Stimulated activated CD4-positive, alpha-beta T cell treated with anti-CD3 and anti-CD28 coated beads, TNF-alpha, amount 100 ng/mL, for 1 hour (primary cell): Measurements from ENCODE around the gene MAP4K4.
"Not testable (repeated sequence)": the region's sequence is repeated elsewhere in the genome, so short reads cannot be mapped to it uniquely, and the experiment has no call there.

ENCODE experiments used
- DNase-seq, 3 donors: peaks; one replicate each; pipeline ENCODE4 v3.0.0-alpha.2; 2020; ENCODE audit warnings: low read depth in 3 of 3, low spot score in 1 of 3

MAP4K4 gene

GRCh38 chr2:101900375-101900774 lies 202.9 kb downstream of the MAP4K4 start:
- DNase-seq, result peak in 1 of 3 donors; percentile 8

DNA sequence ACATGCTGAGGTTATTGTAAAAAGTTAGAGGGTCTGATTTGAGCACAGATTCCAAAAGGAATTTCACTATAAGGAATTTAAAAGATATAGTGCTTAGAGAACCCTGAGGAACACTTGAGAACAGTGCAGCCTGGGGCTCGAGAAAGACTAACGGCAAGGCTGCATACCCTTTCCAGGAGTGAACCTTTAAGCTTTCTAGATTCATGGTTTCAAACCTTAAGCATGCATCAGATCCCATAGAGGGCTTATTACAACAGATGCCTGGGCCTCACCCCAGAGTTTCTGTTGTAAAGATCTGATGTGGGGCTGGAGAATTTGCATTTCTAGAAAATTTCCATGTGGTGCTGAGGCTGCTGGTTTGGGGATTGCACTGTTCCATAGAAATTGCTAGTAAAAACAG lies 203.7 kb downstream of the MAP4K4 start:
- no peak for DNase-seq

GRCh38 chr2:101902169-101902568 lies 204.7 kb downstream of the MAP4K4 start:
- DNase-seq, result no peak

DNA sequence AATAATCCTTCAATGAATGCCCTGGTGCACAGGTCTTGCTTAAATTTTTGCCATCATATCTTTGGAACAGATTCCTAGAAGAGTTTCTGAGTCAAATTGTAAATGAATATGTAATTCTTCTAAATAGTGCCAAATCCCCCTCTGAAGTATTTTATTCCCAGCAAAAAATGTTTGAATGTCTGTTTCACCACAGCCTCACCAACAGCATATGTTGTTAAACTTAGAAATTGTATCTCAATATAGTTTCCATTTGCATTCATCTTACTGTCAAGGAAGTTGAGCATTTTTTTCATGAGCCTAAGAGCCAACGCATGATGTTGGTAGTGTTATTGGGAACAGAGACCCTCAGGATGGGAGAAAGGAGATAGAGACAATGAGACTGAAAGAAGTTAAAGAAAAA lies 207.4 kb downstream of the MAP4K4 start:
- no peak for DNase-seq

DNA sequence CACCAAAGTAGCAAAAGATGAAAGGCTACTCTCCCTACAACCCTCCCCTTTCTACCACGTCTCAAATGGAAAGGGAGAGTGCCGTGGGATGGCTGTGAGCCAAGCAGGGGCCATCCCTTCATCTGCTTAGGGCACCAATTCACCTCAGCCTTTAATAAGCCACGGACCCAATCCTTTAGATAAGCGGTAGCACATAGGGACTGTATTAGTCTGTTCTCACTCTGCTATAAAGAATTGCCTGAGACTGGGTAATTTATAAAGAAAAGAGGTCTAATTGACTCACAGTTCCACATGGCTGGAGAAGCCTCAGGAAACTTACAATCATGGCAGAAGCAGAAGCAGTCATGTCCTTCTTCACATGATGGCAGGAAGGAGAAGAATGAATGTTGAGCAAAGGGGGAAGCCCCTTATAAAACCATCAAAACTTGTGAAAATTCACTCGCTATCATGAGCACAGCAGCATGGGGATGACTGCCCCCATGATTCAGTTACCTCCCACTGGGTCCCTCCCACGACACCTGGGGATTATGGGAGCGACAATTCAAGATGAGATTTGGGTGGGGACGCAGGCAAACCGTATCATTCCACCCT lies 208.3 kb downstream of the MAP4K4 start:
- DNase-seq, result no peak

GRCh38 chr2:101909760-101910159 lies 212.3 kb downstream of the MAP4K4 start:
- DNase-seq, result no peak

GRCh38 chr2:101912545-101912944 lies 215.0 kb downstream of the MAP4K4 start:
- no peak for DNase-seq

DNA sequence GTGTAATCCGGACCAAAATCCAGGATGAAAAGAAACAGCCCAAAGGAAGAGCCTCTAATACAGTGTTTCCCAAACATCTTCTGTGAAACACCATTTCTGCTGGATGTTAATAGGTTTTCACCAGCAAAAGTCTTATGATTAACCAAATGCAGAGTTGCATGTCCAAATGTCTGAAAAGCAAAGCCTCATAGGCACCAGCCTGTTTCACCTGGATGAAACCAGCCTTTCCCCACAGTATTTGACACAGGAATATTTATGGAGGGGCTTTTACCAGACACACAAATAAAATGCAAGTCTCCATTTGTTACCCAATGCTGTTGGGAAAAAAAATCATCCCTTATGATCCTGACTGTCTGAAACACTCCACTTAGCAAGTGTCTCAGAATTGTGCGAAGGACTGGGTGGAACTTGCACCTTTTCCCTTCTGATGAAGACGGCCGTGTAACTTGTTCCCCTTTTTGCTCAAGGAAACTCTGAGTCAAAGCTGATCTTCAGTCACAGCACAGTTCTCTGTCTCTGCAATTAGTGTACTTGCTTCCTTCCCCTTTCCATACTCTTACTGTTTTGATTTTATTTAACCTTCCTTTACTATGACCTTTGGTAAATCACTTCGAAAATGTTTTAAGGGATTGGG lies 223.9 kb downstream of the MAP4K4 start:
- DNase-seq, result no peak

DNA sequence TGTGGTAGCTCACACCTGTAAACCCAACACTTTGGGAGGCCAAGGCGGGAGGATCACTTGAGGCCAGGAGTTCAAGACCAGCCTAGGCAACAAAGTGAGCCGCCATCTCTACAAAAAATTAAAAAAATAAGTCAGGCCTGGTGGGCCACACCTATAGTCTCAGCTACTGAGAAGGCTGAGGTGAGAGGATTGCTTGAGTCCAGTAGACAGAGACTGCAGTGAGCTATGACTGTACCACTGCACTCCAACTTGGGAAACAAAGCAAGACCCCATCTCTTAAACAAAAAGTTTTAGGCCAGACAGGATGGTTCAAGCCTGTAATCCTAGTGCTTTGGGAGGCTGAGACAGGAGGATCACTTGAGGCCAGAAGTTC lies 224.4 kb downstream of the MAP4K4 start:
- DNase-seq, result no peak

DNA sequence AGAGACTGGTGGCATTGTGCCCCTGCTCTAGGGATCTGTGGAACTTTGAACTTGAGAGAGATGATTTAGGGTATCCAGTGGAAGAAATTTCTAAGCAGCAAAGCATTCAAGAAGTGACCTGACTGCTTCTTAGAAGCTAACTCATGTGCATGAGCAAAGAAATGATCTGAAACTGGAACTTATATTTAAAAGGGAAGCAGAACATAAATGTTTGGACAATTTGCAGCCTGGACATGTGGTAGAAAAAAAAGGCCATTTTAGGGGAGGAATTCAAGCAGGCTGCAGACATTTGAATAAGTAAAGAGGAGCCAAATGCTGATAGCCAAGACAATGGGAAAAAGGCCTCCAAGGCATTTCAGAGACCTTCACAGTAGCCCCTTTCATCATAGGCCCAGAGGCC lies 226.8 kb downstream of the MAP4K4 start:
- not testable (repeated sequence) for DNase-seq

DNA sequence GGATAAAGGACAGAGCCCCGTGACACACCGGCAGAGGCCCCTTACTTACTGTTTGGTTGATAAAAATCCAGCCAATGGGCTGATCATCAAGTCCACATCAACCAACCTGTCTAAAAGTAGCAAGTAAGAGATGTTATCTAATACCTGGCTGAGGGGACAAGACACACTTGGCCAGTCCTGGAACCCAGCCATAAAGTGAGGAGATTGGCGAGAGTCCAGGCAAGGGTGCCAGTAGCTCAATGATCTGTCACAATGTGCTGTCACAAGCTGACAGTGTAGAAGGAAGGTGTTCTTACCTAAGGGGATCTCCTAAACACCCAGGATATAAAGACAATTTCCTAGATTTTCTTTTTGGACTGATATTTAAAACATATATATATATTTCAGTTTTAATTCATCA lies 232.5 kb downstream of the MAP4K4 start:
- DNase-seq, result no peak

DNA sequence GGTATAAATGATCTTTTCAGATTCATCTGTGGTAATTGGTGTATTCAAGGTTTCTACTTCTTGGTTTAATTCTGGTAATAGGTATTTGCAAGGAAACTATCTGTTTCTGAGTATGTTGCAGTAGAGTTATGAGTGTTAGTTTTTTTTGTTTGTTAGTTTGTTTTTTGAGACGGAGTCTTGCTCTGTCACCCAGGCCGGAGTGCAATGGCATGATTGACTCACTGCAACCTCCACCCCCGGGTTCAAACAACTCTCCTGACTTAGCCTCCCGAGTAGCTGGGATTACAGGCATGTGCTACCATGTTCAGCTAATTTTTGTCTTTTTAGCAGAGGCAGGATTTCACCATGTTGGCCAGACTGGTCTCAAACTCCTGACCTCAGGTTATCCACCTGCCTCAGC lies 233.3 kb downstream of the MAP4K4 start:
- no peak for DNase-seq

- DNase-seq, result no peak
Measured at GRCh38 chr2:101931402-101931801, 233.9 kb downstream of the MAP4K4 start.

DNA sequence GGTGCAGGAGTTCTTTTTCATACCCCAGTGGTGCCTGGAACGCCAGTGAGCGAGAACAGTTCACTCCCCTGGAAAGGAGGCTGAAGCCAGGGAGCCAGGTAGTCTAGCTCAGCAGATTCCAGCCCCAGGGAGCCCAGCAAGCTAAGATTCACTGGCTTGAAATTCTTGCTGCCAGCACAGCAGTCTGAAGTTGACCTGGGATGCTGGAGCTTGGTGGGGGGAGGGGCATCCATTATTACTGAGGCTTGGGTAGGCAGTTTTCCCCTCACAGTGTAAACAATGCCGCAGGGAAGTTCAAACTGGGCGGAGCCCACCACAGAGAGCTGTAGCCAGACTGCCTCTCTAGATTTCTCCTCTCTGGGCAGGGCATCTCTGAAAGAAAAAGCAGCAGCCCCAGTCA lies 238.3 kb downstream of the MAP4K4 start:
- DNase-seq, result not testable (repeated sequence)

- no peak for DNase-seq
Measured at GRCh38 chr2:101942851-101943250, 245.3 kb downstream of the MAP4K4 start.
